Measurements from ENCODE around the gene DDX47. TPM values are rescaled to one million over a fixed set of nuclear protein-coding genes. Genes with fewer than 3 reads are reported as not detected.

DDX47 gene
- total RNA-seq, 1 donor from 2014 or later: 48.0 TPM

GRCh38 chr12:12864243-12864642 lies 51.1 kb downstream of the DDX47 start:
- TF ChIP-seq CTCF (IDR thresholded peaks at IDR 0.05): no peak
- Mint-ChIP-seq H3K36me3 (ENCODE audit: unreplicated experiment) (peaks cover 5% of the 10 kb centered on the region), H3K4me3 (ENCODE audit: unreplicated experiment) (no peak overlapping the region), H3K27me3 (ENCODE audit: unreplicated experiment) (no peaks in the 10 kb centered on the region), H3K9me3 (ENCODE audit: unreplicated experiment) (no peaks in the 10 kb centered on the region), H3K27ac (ENCODE audit: unreplicated experiment) (no peak overlapping the region), H3K4me1 (ENCODE audit: unreplicated experiment) (peaks cover 2% of the 10 kb centered on the region)
- DNase-seq (ENCODE audit: extremely low spot score, unreplicated experiment): no peak

GRCh38 chr12:12868477-12869235 lies 55.5 kb downstream of the DDX47 start:
- Mint-ChIP-seq H3K27ac (ENCODE audit: unreplicated experiment) (no peak overlapping the region), H3K9me3 (ENCODE audit: unreplicated experiment) (peaks cover 5% of the 10 kb centered on the region), H3K4me3 (ENCODE audit: unreplicated experiment) (no peak overlapping the region), H3K27me3 (ENCODE audit: unreplicated experiment) (no peaks in the 10 kb centered on the region), H3K36me3 (ENCODE audit: unreplicated experiment) (peaks cover 7% of the 10 kb centered on the region), H3K4me1 (ENCODE audit: unreplicated experiment) (peaks cover 32% of the 10 kb centered on the region)
- TF ChIP-seq CTCF (IDR thresholded peaks at IDR 0.05): no peak
- DNase-seq (ENCODE audit: extremely low spot score, unreplicated experiment): no peak

GRCh38 chr12:12870465-12870864 lies 57.3 kb downstream of the DDX47 start:
- H3K4me3 Mint-ChIP-seq (ENCODE audit: unreplicated experiment): no peak overlapping the region
- H3K27me3 Mint-ChIP-seq (ENCODE audit: unreplicated experiment): no peaks in the 10 kb centered on the region
- peaks cover 3% of the 10 kb centered on the region for H3K36me3 Mint-ChIP-seq (ENCODE audit: unreplicated experiment)
- peaks cover 5% of the 10 kb centered on the region for H3K9me3 Mint-ChIP-seq (ENCODE audit: unreplicated experiment)
- no peak for TF ChIP-seq CTCF (IDR thresholded peaks at IDR 0.05)
- peaks cover 48% of the 10 kb centered on the region for H3K4me1 Mint-ChIP-seq (ENCODE audit: unreplicated experiment)
- peak overlapping the region; percentile 86 for H3K27ac Mint-ChIP-seq (ENCODE audit: unreplicated experiment)
- DNase-seq (ENCODE audit: extremely low spot score, unreplicated experiment): no peak

- TF ChIP-seq CTCF (IDR thresholded peaks at IDR 0.05): no peak
- peak overlapping the region; percentile 87 for H3K27ac Mint-ChIP-seq (ENCODE audit: unreplicated experiment)
- H3K27me3 Mint-ChIP-seq (ENCODE audit: unreplicated experiment): no peaks in the 10 kb centered on the region
- H3K36me3 Mint-ChIP-seq (ENCODE audit: unreplicated experiment): peaks cover 7% of the 10 kb centered on the region
- no peak for DNase-seq (ENCODE audit: extremely low spot score, unreplicated experiment)
- peaks cover 56% of the 10 kb centered on the region for H3K4me1 Mint-ChIP-seq (ENCODE audit: unreplicated experiment)
- peak overlapping the region; percentile 52 for H3K4me3 Mint-ChIP-seq (ENCODE audit: unreplicated experiment)
- peaks cover 5% of the 10 kb centered on the region for H3K9me3 Mint-ChIP-seq (ENCODE audit: unreplicated experiment)
These were observed 58.5 kb downstream of the DDX47 start for GRCh38 chr12:12871587-12872138.

- peaks cover 7% of the 10 kb centered on the region for H3K36me3 Mint-ChIP-seq (ENCODE audit: unreplicated experiment)
- peak overlapping the region; percentile 87 for H3K27ac Mint-ChIP-seq (ENCODE audit: unreplicated experiment)
- H3K4me1 Mint-ChIP-seq (ENCODE audit: unreplicated experiment): peaks cover 62% of the 10 kb centered on the region
- no peak for DNase-seq (ENCODE audit: extremely low spot score, unreplicated experiment)
- no peaks in the 10 kb centered on the region for H3K27me3 Mint-ChIP-seq (ENCODE audit: unreplicated experiment)
- H3K4me3 Mint-ChIP-seq (ENCODE audit: unreplicated experiment): peak overlapping the region; percentile 52
- no peak for TF ChIP-seq CTCF (IDR thresholded peaks at IDR 0.05)
- peaks cover 5% of the 10 kb centered on the region for H3K9me3 Mint-ChIP-seq (ENCODE audit: unreplicated experiment)
These were observed 59.2 kb downstream of the DDX47 start for GRCh38 chr12:12872139-12872933.

Data from osteocyte (in vitro differentiated cells).